ENCODE results near the gene EGFLAM.
"Not testable (repeated sequence)": the region's sequence is repeated elsewhere in the genome, so short reads cannot be mapped to it uniquely, and the experiment has no call there.

The EGFLAM gene

GRCh38 chr5:38376404-38376803 lies 118.0 kb downstream of the EGFLAM start:
- no peak for DNase-seq (ENCODE audit: low spot score)

- no peak for DNase-seq (ENCODE audit: low spot score)
Observed at GRCh38 chr5:38378579-38378978, 120.2 kb downstream of the EGFLAM start.

- DNase-seq (ENCODE audit: low spot score) = no peak
Observed at GRCh38 chr5:38379350-38379937, 121.1 kb downstream of the EGFLAM start.

GRCh38 chr5:38380537-38380936 lies 122.2 kb downstream of the EGFLAM start:
- no peak for DNase-seq (ENCODE audit: low spot score)

- DNase-seq (ENCODE audit: low spot score) = no peak
Observed at GRCh38 chr5:38381361-38381760, 123.0 kb downstream of the EGFLAM start.

- peak; percentile 81 for DNase-seq (ENCODE audit: low spot score)
Observed at GRCh38 chr5:38382898-38383297, 124.5 kb downstream of the EGFLAM start.

GRCh38 chr5:38383701-38384100 lies 125.3 kb downstream of the EGFLAM start:
- no peak for DNase-seq (ENCODE audit: low spot score)

- DNase-seq (ENCODE audit: low spot score) = no peak
Observed at GRCh38 chr5:38384396-38384795, 126.0 kb downstream of the EGFLAM start.

GRCh38 chr5:38387161-38387560 lies 128.8 kb downstream of the EGFLAM start:
- DNase-seq (ENCODE audit: low spot score) = no peak

- no peak for DNase-seq (ENCODE audit: low spot score)
Observed at GRCh38 chr5:38393636-38394035, 135.3 kb downstream of the EGFLAM start.

GRCh38 chr5:38396766-38397165 lies 138.4 kb downstream of the EGFLAM start:
- DNase-seq (ENCODE audit: low spot score) = no peak

- no peak for DNase-seq (ENCODE audit: low spot score)
Observed at GRCh38 chr5:38400365-38400764, 142.0 kb downstream of the EGFLAM start.

GRCh38 chr5:38401145-38401544 lies 142.8 kb downstream of the EGFLAM start:
- DNase-seq (ENCODE audit: low spot score) = no peak

GRCh38 chr5:38403406-38403805 lies 145.0 kb downstream of the EGFLAM start:
- DNase-seq (ENCODE audit: low spot score) = no peak

GRCh38 chr5:38403877-38404635 lies 145.7 kb downstream of the EGFLAM start:
- no peak for DNase-seq (ENCODE audit: low spot score)

GRCh38 chr5:38404667-38405276 lies 146.4 kb downstream of the EGFLAM start:
- no peak for DNase-seq (ENCODE audit: low spot score)

GRCh38 chr5:38408446-38409198 lies 150.3 kb downstream of the EGFLAM start:
- DNase-seq (ENCODE audit: low spot score) = no peak

- no peak for DNase-seq (ENCODE audit: low spot score)
Observed at GRCh38 chr5:38410304-38410990, 152.1 kb downstream of the EGFLAM start.

GRCh38 chr5:38413696-38414095 lies 155.3 kb downstream of the EGFLAM start:
- DNase-seq (ENCODE audit: low spot score) = no peak

GRCh38 chr5:38414348-38414747 lies 156.0 kb downstream of the EGFLAM start:
- no peak for DNase-seq (ENCODE audit: low spot score)

GRCh38 chr5:38415772-38416171 lies 157.4 kb downstream of the EGFLAM start:
- DNase-seq (ENCODE audit: low spot score) = not testable (repeated sequence)

- no peak for DNase-seq (ENCODE audit: low spot score)
Observed at GRCh38 chr5:38417658-38418017, 159.3 kb downstream of the EGFLAM start.

Measured in LoVo (cell line).